Caco-2 (cell line): Measurements from ENCODE around the gene KLHL6. TPM values are rescaled to one million over a fixed set of nuclear protein-coding genes. Genes with fewer than 3 reads are reported as not detected.
A peak's percentile ranks its signal among the peaks of the same experiment; 100 is the strongest.
"Not testable (repeated sequence)": the region's sequence is repeated elsewhere in the genome, so short reads cannot be mapped to it uniquely, and the experiment has no call there.

Experiments
- BruUV-seq: library from RNA; stranded (reverse); fragments of 400-500 nt; replicated peaks from 2 replicates; lab custom pipeline; 2021; lab: Mats Ljungman, UMichigan
- CTCF ChIA-PET: fragments of 300-600 bp; sonication (Branson Sonifier 250); formaldehyde crosslinking; loops from one replicate; lab custom pipeline; 2022; ENCODE audit warnings: antibody characterized with exemption; lab: Charles Lee
- POLR2A ChIA-PET: fragments of 300-600 bp; sonication (Branson Sonifier 250); formaldehyde crosslinking; loops from one replicate; lab custom pipeline; 2022; ENCODE audit warnings: antibody characterized with exemption; lab: Charles Lee
- DNase-seq, 2 experiments: peaks; one replicate each; pipeline versions ENCODE4 v3.0.0 to v3.0.0-alpha.2; 2020 to 2022
- H3K27me3 ChIP-seq: replicated peaks from 2 replicates; pipeline ENCODE4 v1.6.0; 2011; ENCODE audit warnings: low read length; ENCODE audit not compliant: control insufficient read depth, insufficient read depth
- H3K36me3 ChIP-seq: 2 replicates; pipeline ENCODE4 v1.5.1; 2011; ENCODE audit warnings: low read length; ENCODE audit not compliant: control insufficient read depth, insufficient read depth
- H3K4me1 ChIP-seq: fragments of 250-450 bp; sonication (Bioruptor Pico); 2 replicates; pipeline ENCODE4 v1.5.1; 2020; ENCODE audit warnings: mild to moderate bottlenecking
- H3K4me3 ChIP-seq: 2 replicates; pipeline ENCODE4 v1.5.1; 2011; ENCODE audit warnings: low read depth, mild to moderate bottlenecking, control low read depth, low read length
- H3K9me3 ChIP-seq: fragments of 250-450 bp; sonication (Bioruptor Pico); 2 replicates; pipeline ENCODE4 v1.5.1; 2020; ENCODE audit warnings: mild to moderate bottlenecking, moderate library complexity
- H3K27ac Mint-ChIP-seq: one replicate; pipeline ENCODE4 v1.8.0; 2022; ENCODE audit warnings: mixed read lengths; ENCODE audit not compliant: unreplicated experiment
- H3K27me3 Mint-ChIP-seq: one replicate; pipeline ENCODE4 v1.8.0; 2022; ENCODE audit warnings: mixed read lengths; ENCODE audit not compliant: insufficient read depth, unreplicated experiment
- H3K36me3 Mint-ChIP-seq: one replicate; pipeline ENCODE4 v1.8.0; 2022; ENCODE audit warnings: mild to moderate bottlenecking, mixed read lengths; ENCODE audit not compliant: insufficient read depth, unreplicated experiment
- H3K4me1 Mint-ChIP-seq: one replicate; pipeline ENCODE4 v1.8.0; 2022; ENCODE audit warnings: low read depth, mixed read lengths; ENCODE audit not compliant: unreplicated experiment
- H3K4me3 Mint-ChIP-seq: one replicate; pipeline ENCODE4 v1.8.0; 2022; ENCODE audit warnings: mild to moderate bottlenecking, moderate library complexity, mixed read lengths; ENCODE audit not compliant: unreplicated experiment
- H3K9me3 Mint-ChIP-seq: one replicate; pipeline ENCODE4 v1.8.0; 2022; ENCODE audit warnings: mixed read lengths; ENCODE audit not compliant: unreplicated experiment
- intact Hi-C: fragments of 100-400 bp; cut with micrococcal nuclease; formaldehyde crosslinking; loops from one replicate; pipeline ENCODE4 v1.10.0; 2022; ENCODE audit not compliant: unreplicated experiment
- total RNA-seq: library from RNA; stranded (reverse); gene quantifications from 2 replicates; pipeline ENCODE4 v1.2.3, GENCODE V29; 2022
- TF ChIP-seq, protein P1 (sequence below), 2 experiments: fragments of 200-600 bp in 1 of 2; IDR thresholded peaks; 1 replicate in 1 of 2; 2 replicates in 1 of 2; pipeline versions ENCODE4 v1.5.1 to v1.8.0; 2011 to 2022; ENCODE audit warnings: antibody characterized with exemption in 1 of 2, control low read depth in 1 of 2, inconsistent platforms in 1 of 2, low read depth in 1 of 2, low read length in 1 of 2, mild to moderate bottlenecking in 1 of 2, moderate library complexity in 1 of 2; ENCODE audit not compliant: insufficient read depth in 1 of 2, severe bottlenecking in 1 of 2, unreplicated experiment in 1 of 2

Gene KLHL6
- total RNA-seq, 1 experiment from 2014 or later: not detected

- no peaks in the 10 kb centered on the region for H3K4me1 Mint-ChIP-seq
- Histone ChIP-seq H3K4me1 (no peaks in the 10 kb centered on the region), H3K4me3 (no peak overlapping the region), H3K27me3 (no peaks in the 10 kb centered on the region), H3K9me3 (no peaks in the 10 kb centered on the region), H3K36me3 (no peaks in the 10 kb centered on the region)
- BruUV-seq: no TSS peak
- TF ChIP-seq, protein P1, sequence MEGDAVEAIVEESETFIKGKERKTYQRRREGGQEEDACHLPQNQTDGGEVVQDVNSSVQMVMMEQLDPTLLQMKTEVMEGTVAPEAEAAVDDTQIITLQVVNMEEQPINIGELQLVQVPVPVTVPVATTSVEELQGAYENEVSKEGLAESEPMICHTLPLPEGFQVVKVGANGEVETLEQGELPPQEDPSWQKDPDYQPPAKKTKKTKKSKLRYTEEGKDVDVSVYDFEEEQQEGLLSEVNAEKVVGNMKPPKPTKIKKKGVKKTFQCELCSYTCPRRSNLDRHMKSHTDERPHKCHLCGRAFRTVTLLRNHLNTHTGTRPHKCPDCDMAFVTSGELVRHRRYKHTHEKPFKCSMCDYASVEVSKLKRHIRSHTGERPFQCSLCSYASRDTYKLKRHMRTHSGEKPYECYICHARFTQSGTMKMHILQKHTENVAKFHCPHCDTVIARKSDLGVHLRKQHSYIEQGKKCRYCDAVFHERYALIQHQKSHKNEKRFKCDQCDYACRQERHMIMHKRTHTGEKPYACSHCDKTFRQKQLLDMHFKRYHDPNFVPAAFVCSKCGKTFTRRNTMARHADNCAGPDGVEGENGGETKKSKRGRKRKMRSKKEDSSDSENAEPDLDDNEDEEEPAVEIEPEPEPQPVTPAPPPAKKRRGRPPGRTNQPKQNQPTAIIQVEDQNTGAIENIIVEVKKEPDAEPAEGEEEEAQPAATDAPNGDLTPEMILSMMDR (IDR thresholded peaks at IDR 0.05; ENCODE audit: insufficient read depth in 1 of 2, low read depth in 1 of 2, low read length in 1 of 2, severe bottlenecking in 1 of 2, unreplicated experiment in 1 of 2): no peak
- no peaks in the 10 kb centered on the region for H3K9me3 Mint-ChIP-seq
- intact Hi-C loops: no loop called here
- no peak overlapping the region for H3K4me3 Mint-ChIP-seq
- no peaks in the 10 kb centered on the region for H3K27me3 Mint-ChIP-seq
- no peak for DNase-seq
- no peak overlapping the region for H3K27ac Mint-ChIP-seq
- H3K36me3 Mint-ChIP-seq: no peaks in the 10 kb centered on the region
- ChIA-PET POLR2A (no interaction called here), CTCF (interaction anchor here (0.5 kb wide), 1 partner anchor 33 kb away, joined by 4 read pairs; no protein-coding TSS in a partner anchor)
Measured at GRCh38 chr3:183526838-183527427, 28.6 kb downstream of the KLHL6 start.

DNA sequence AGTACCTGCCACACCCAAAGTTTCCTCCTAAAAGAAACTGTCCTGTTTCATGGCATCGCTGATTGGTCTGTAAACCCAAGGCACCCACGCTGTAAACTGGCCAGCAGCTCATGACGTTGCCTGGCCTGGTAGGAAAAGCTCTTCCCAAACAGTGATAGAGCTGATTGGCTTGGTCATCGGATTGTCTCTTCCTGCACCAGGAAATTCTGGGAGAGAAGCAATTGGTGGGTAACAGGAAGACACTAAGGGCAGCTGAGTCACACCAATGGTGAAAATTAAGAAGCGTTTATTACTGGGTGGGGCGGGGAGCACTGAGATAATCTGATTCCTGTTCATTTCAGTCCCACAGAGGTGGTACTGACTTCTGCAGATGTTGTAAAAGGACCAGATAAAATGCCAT lies 31.0 kb downstream of the KLHL6 start:
- H3K27me3 Mint-ChIP-seq: no peaks in the 10 kb centered on the region
- H3K4me3 Mint-ChIP-seq: no peak overlapping the region

DNA sequence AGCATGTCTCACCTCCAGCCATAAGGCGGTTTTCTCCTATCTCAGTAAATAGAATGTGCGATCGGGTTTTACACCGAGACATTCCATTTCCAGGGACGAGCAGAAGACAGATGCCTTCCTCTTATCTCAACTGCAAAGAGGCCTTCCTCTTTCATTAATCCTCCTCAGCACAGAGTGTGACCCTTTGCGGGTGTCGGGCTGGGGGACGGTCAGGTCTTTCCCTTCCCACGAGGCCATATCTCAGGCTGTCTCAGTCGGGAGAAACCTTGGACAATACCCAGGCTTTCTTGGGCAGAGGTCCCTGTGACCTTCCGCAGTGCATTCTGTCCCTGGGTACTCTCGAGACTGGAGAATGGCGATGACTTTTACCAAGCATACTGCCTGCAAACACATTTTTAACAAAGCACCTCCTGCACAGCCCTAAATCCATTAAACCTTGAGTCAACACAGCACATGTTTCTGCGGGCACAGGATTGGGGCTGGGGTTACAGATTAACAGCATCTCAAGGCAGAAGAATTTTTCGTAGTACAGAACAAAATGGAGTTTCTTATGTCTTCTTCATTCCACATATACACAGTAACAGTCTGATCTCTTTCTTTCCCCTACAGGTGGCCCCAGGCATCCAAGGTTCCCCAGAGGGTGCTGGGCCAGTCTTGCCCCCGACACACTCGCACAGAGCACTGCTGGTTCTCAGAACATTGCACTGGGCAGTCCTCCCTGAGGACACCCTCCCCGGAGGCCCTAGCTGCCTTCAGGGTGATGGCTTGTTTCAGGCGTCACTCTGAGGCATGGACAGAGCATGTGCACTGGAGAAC lies 34.6 kb downstream of the KLHL6 start:
- H3K36me3 Mint-ChIP-seq, H3K27me3 Mint-ChIP-seq, H3K9me3 ChIP-seq, H3K4me3 ChIP-seq, CTCF ChIA-PET, BruUV-seq, H3K9me3 Mint-ChIP-seq, H3K36me3 ChIP-seq, POLR2A ChIA-PET, H3K27me3 ChIP-seq: not testable (repeated sequence)
- Mint-ChIP-seq H3K27ac (peak overlapping the region; percentile 88), H3K4me1 (peaks cover 38% of the 10 kb centered on the region), H3K4me3 (peak overlapping the region; percentile 71)
- peak; percentile 75 to 82 for DNase-seq
- H3K4me1 ChIP-seq: peaks cover 27% of the 10 kb centered on the region
- intact Hi-C loops: loop anchor here (1.0 to 2.0 kb wide), 5 partner anchors 18 to 116 kb away; no protein-coding TSS in a partner anchor

More for the DNA sequence above, 31.0 kb downstream of the KLHL6 start:
- no peak for DNase-seq
- Histone ChIP-seq H3K36me3 (no peaks in the 10 kb centered on the region), H3K9me3 (no peaks in the 10 kb centered on the region), H3K27me3 (no peaks in the 10 kb centered on the region), H3K4me3 (no peak overlapping the region), H3K4me1 (peaks cover 14% of the 10 kb centered on the region)
- POLR2A ChIA-PET: no interaction called here
- CTCF ChIA-PET: no interaction called here
- BruUV-seq: no TSS peak
- H3K4me1 Mint-ChIP-seq: peaks cover 18% of the 10 kb centered on the region
- H3K27ac Mint-ChIP-seq: no peak overlapping the region
- H3K36me3 Mint-ChIP-seq: no peaks in the 10 kb centered on the region
- H3K9me3 Mint-ChIP-seq: no peaks in the 10 kb centered on the region
- TF ChIP-seq, protein P1 (IDR thresholded peaks at IDR 0.05; ENCODE audit: insufficient read depth in 1 of 2, low read depth in 1 of 2, low read length in 1 of 2, severe bottlenecking in 1 of 2, unreplicated experiment in 1 of 2): no peak
- intact Hi-C loops: no loop called here

- peaks cover 38% of the 10 kb centered on the region for H3K4me1 Mint-ChIP-seq
- BruUV-seq, H3K4me3 ChIP-seq, H3K27me3 Mint-ChIP-seq, H3K9me3 Mint-ChIP-seq, H3K27me3 ChIP-seq, DNase-seq, H3K36me3 Mint-ChIP-seq, H3K36me3 ChIP-seq, H3K9me3 ChIP-seq, POLR2A ChIA-PET: not testable (repeated sequence)
- H3K27ac Mint-ChIP-seq: peak overlapping the region; percentile 88
- intact Hi-C loops: loop anchor here (1.0 to 2.0 kb wide), 5 partner anchors 17 to 117 kb away; no protein-coding TSS in a partner anchor
- H3K4me3 Mint-ChIP-seq: peak overlapping the region; percentile 71
- CTCF ChIA-PET: interaction anchor here (1.0 kb wide), 1 partner anchor 18 kb away, joined by 3 read pairs; no protein-coding TSS in a partner anchor
- peaks cover 27% of the 10 kb centered on the region for H3K4me1 ChIP-seq
Measured at GRCh38 chr3:183520295-183520694, 35.2 kb downstream of the KLHL6 start.
